D721Med (cell line): ENCODE results near the gene SOX8.

ENCODE experiments used
- DNase-seq: peaks from one replicate; pipeline ENCODE4 v3.0.0; 2011; ENCODE audit warnings: low spot score; ENCODE audit not compliant: insufficient read length
- FAIRE-seq: peaks from 2 replicates; lab custom pipeline; 2011; peaks lifted over from hg19 to GRCh38; lab: Jason Lieb, UNC
- TF ChIP-seq, protein P1 (sequence below): IDR thresholded peaks from 2 replicates; pipeline ENCODE4 v1.5.1; 2012; ENCODE audit warnings: mild to moderate bottlenecking, control low read depth; ENCODE audit not compliant: insufficient read depth; ENCODE audit errors: missing control alignments

SOX8 gene

DNA sequence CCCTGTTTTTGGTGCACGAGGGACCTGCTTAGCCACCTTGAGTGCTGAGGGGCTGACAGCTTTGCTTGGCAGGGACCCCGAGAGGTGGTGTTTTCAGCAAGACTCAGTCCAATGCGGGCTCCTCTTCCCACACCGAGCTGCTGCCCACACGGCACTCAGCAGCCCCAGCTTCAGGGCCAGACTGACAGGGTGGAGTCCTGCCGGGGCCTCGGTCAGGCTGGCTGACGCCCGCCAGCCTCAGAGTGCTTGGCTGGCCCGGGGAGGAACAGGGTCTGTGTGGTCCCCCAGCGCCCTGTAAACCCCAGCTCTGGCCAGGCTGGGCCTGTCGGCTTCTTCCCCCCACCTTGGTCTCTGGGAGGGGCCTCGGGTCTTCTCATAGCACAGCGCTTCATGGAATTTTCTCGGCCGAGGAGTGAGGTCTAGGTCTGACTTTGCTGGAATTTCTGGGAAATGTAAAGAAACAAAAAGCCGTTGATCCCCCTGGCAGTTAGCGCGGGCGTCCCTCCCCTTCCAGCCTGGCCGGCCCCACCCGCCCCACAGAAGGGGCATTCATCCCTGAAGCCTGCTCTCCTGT is 2.6 kb downstream of the SOX8 start:
- no peak for DNase-seq
- TF ChIP-seq, protein P1, sequence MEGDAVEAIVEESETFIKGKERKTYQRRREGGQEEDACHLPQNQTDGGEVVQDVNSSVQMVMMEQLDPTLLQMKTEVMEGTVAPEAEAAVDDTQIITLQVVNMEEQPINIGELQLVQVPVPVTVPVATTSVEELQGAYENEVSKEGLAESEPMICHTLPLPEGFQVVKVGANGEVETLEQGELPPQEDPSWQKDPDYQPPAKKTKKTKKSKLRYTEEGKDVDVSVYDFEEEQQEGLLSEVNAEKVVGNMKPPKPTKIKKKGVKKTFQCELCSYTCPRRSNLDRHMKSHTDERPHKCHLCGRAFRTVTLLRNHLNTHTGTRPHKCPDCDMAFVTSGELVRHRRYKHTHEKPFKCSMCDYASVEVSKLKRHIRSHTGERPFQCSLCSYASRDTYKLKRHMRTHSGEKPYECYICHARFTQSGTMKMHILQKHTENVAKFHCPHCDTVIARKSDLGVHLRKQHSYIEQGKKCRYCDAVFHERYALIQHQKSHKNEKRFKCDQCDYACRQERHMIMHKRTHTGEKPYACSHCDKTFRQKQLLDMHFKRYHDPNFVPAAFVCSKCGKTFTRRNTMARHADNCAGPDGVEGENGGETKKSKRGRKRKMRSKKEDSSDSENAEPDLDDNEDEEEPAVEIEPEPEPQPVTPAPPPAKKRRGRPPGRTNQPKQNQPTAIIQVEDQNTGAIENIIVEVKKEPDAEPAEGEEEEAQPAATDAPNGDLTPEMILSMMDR, result no peak
- no peak for FAIRE-seq

DNA sequence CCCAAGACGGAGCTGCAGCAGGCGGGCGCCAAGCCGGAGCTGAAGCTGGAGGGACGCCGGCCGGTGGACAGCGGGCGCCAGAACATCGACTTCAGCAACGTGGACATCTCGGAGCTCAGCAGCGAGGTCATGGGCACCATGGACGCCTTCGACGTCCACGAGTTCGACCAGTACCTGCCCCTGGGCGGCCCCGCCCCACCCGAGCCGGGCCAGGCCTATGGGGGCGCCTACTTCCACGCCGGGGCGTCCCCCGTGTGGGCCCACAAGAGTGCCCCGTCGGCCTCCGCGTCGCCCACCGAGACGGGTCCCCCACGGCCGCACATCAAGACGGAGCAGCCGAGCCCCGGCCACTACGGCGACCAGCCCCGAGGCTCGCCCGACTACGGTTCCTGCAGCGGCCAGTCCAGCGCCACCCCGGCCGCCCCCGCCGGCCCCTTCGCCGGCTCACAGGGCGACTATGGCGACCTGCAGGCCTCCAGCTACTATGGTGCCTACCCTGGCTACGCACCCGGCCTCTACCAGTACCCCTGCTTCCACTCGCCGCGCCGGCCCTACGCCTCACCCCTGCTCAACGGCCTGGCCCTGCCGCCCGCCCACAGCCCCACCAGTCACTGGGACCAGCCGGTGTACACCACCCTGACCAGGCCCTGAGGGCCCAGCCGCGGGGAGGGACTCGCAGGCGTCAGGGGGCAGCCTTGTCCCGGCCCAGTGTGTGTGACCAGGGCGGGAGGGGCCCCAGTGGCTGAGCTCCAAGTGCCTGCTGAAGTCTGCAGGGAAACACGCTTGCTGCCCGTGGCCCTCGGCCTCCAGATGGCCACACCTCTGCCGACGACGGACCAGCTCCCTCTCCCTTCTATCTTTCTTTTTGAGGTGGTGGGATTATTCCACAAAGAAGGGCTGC is 3.4 kb downstream of the SOX8 start:
- TF ChIP-seq, protein P1, result no peak
- DNase-seq (no peak), FAIRE-seq (no peak)

DNA sequence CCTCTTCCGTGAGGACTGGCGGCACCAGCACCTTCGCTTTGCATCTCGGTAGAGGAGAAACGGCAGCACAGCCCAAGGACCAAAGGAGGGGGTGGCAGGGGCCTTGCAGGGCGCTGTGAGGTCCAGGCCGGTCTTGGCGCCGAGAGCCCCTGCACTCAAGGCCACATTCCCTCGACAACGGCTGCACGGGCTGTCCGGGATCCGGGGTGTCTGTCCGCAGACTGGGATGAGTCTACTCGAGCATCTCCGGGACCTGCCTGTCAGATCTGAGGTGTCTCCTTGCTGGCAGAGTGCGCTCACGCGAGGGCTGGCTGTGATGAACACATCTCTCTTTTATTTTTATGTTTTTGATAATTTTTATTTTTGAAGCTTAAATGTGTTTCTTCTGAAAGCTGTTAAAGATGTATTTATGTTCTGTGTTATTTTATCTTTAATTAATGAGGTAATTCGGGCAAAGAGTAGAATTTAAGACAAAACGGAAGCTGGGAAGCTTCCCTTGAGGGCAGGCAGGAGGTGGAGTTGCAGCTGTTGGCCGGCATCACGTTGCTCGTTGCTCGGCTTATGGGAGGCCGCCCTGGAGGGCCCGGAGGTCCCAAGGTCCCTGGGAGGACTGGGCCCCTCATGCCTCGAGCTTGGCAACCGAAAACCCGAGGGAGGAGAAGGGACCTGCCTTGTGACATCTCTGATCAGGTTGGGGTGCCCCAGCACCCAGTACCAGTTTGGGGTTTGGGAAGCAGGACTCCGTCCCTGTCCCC is 4.3 kb downstream of the SOX8 start:
- no peak for DNase-seq
- TF ChIP-seq, protein P1, result no peak

DNA sequence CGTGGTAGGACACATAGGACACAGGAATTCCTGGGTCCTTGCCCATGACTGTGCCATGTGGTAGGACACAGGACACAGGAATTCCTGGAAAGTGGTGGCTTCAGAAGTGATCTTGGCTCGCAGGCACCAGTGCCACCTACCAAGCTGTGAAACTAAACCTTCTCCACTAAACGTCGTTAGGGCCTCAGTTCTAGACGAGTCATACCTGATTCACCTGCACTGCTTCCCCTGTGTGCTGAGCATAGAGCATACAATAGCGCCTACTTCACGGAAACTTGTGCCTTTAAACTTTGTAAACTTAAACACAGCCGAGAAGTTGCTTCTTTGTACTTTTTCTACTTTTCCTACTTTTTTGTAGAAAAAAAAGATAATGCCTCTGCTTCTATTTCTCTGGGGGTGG is 4.8 kb downstream of the SOX8 start:
- DNase-seq, result no peak
- FAIRE-seq, result no peak
- TF ChIP-seq, protein P1, result no peak

More for the DNA sequence above, 4.3 kb downstream of the SOX8 start:
- FAIRE-seq, result no peak

DNA sequence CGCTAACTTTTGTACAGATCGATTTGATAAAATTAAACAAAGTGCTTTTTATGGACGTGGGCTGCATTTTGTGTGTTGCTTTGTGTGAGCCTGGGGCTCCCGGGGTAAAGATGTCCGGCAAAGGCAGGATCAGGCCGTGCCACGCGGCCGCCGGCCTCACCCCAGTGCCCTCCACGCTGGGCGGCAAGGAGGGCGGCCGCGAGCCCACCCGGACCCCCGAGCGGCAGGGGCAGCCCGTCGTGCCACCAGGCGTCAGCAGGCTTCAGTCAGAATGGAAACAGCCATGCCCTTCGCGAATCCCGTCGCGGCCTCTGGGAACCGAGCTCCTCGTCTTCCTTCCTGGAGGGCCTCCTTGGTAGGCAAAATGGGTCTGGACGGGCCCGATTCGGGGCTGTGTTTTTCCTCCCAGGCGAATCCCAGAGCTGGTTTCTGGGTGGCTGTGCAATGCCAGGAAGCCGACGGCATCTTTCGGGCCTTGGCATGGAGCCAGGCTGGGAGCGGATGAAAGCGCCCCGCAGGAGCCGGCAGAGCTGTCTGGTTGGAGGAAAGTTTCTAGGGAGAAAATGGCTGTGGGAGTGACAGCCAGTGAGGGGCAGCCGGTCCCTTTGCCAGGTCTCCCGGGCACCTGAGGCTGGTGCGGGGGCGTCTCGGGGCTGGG is 5.5 kb downstream of the SOX8 start:
- TF ChIP-seq, protein P1, result no peak
- FAIRE-seq, result no peak
- DNase-seq, result no peak

DNA sequence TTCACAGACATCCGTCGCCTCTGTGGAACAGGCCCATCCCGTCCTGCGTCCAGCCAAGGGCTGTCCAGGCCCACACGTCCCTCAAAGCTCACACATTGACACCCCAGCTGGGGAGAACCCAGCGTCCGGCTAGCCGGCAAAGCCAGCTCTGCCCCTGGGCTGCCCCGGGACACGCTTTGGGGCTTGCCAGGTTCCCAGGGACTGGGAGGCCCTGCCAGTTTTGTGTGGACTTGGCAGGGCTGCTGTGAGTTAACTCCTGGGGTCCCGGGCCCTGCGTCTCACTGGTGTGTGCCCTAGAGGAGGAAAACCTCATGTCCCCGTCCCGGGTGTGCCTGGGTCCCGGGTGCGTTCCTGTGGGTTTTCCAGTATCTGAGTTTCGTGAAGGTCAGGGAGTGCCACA is 6.3 kb downstream of the SOX8 start:
- TF ChIP-seq, protein P1, result no peak
- DNase-seq (no peak), FAIRE-seq (no peak)
